ENCODE results near the gene RTCA.

DNA sequence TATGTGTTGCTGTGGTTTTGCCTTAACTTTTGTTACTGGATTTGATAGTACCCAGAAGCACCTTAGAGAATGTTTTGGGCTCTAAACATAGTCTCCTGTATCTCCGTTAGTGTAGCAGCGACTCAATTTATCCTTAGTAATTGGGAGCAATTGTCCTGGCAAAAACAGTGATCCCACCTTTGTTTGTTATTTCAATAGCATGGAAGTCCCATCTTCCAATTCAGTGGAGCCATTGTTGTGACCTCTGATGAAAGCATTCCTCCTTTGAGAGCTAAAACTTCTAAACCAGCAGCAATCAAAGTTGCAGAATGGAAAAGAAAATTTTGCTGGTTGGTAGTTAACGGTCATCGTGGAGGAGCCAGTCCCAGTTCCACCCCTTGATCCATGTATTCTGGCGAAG, 34.7 kb downstream of the RTCA start:
- TF ChIP-seq EZH2 (IDR thresholded peaks at IDR 0.05) (no peak), EZH2phosphoT487 (IDR thresholded peaks at IDR 0.05) (no peak)
- TF ChIP-seq, protein P1, sequence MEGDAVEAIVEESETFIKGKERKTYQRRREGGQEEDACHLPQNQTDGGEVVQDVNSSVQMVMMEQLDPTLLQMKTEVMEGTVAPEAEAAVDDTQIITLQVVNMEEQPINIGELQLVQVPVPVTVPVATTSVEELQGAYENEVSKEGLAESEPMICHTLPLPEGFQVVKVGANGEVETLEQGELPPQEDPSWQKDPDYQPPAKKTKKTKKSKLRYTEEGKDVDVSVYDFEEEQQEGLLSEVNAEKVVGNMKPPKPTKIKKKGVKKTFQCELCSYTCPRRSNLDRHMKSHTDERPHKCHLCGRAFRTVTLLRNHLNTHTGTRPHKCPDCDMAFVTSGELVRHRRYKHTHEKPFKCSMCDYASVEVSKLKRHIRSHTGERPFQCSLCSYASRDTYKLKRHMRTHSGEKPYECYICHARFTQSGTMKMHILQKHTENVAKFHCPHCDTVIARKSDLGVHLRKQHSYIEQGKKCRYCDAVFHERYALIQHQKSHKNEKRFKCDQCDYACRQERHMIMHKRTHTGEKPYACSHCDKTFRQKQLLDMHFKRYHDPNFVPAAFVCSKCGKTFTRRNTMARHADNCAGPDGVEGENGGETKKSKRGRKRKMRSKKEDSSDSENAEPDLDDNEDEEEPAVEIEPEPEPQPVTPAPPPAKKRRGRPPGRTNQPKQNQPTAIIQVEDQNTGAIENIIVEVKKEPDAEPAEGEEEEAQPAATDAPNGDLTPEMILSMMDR (IDR thresholded peaks at IDR 0.05): no peak

Data from neural progenitor cell (in vitro differentiated cells).